Glutamatergic neuron (in vitro differentiated cells): Measurements from ENCODE around the gene ZNF488. TPM values are rescaled to one million over a fixed set of nuclear protein-coding genes. Genes with fewer than 3 reads are reported as not detected.

Experiments used
- DNase-seq: peaks from one replicate; pipeline ENCODE4 v3.0.0; 2022
- H3K27ac Mint-ChIP-seq: one replicate; pipeline ENCODE4 v1.8.0; 2020; ENCODE audit warnings: mild to moderate bottlenecking, mixed read lengths, inconsistent platforms; ENCODE audit not compliant: unreplicated experiment
- H3K27me3 Mint-ChIP-seq: one replicate; pipeline ENCODE4 v1.8.0; 2020; ENCODE audit warnings: mild to moderate bottlenecking, moderate library complexity, mixed read lengths, inconsistent platforms; ENCODE audit not compliant: unreplicated experiment
- H3K36me3 Mint-ChIP-seq: one replicate; pipeline ENCODE4 v1.8.0; 2020; ENCODE audit warnings: mild to moderate bottlenecking, mixed read lengths, inconsistent platforms; ENCODE audit not compliant: unreplicated experiment
- H3K4me1 Mint-ChIP-seq: one replicate; pipeline ENCODE4 v1.8.0; 2020; ENCODE audit warnings: mild to moderate bottlenecking, low read depth, mixed read lengths, inconsistent platforms; ENCODE audit not compliant: unreplicated experiment
- H3K4me3 Mint-ChIP-seq: one replicate; pipeline ENCODE4 v1.8.0; 2020; ENCODE audit warnings: mild to moderate bottlenecking, mixed read lengths, inconsistent platforms; ENCODE audit not compliant: unreplicated experiment
- H3K9me3 Mint-ChIP-seq: one replicate; pipeline ENCODE4 v1.8.0; 2020; ENCODE audit warnings: mild to moderate bottlenecking, moderate library complexity, mixed read lengths, inconsistent platforms; ENCODE audit not compliant: unreplicated experiment
- long read RNA-seq: library from polyadenylated mRNA; unstranded; transcript quantifications from one replicate; pipeline ENCODE4 v2.0.0, GENCODE V29; 2020; ENCODE audit not compliant: unreplicated experiment
- total RNA-seq: library from RNA; stranded (reverse); fragmentation: NEBNext Ultra II Directional; extraction: Animal tissue kit (Norgen Biotek cat#: 25700); gene quantifications from one replicate; pipeline ENCODE4 v1.2.1, GENCODE V29; 2021; ENCODE audit not compliant: unreplicated experiment
- TF ChIP-seq, protein P1 (sequence below): fragments of 200-600 bp; sonication (generic); IDR thresholded peaks from one replicate; pipeline ENCODE4 v1.5.0; 2021; ENCODE audit not compliant: partially characterized antibody, unreplicated experiment

ZNF488 gene, protein sequence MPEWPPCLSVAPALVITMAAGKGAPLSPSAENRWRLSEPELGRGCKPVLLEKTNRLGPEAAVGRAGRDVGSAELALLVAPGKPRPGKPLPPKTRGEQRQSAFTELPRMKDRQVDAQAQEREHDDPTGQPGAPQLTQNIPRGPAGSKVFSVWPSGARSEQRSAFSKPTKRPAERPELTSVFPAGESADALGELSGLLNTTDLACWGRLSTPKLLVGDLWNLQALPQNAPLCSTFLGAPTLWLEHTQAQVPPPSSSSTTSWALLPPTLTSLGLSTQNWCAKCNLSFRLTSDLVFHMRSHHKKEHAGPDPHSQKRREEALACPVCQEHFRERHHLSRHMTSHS
- total RNA-seq, result 3.3 TPM
- long read RNA-seq, partial matches to known transcripts, result 0 of 1 reads
- long read RNA-seq, other reads (novel, unspliced or antisense), result 0 of 1 reads

DNA sequence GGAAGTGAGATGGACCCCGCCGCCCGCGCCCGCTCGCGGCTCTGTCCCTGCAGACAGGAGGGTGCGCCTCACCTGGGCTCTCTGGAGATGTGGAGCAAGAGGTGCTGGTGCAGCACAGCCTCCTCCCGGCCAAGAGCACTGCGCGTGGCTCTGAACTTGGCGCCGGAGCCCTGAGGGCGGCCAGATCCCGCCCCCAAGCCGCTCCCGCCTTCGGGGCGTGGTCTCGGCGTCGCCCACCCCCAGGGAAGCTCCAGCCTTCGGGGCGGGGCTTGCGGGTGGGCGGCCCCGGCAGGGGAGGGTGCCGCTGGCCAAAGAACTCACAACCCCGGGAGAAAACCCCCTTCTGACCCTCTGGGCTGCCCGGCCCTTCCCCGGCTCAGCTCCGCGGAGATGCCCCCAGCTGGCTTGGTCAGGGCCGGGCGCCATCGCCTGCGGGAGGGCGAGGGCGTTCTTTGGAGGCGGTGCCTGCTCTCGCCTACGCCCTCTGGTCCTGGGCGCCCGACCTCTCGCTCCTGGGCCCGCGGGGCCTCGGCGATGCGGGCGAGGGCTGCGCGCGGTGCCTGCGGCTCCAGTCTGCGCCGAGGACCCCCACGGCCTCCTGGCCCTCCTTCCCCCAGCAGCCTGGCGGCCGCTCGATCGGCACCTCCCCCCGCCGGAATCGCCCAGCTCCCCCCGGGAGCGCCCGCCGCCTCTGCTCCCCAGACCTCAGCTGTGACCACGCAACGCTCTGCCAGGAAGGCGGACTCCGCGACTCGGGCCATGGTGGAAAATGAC, at the start of gene ZNF488:
Gene ZNF488, minus strand, starts transcription at position 146 of the 774 bp plus-strand sequence. CDS start 15,464 bp downstream, outside the sequence.
- Mint-ChIP-seq H3K27me3 (peaks cover 11% of the 10 kb centered on the region), H3K4me1 (peaks cover 14% of the 10 kb centered on the region), H3K27ac (peak within 1 kb of the TSS; percentile 90), H3K4me3 (peak within 1 kb of the TSS; percentile 93), H3K36me3 (peaks cover 12% of the 10 kb centered on the region), H3K9me3 (peaks cover 8% of the 10 kb centered on the region)
- peak; percentile 88 for DNase-seq
- TF ChIP-seq, protein P1, sequence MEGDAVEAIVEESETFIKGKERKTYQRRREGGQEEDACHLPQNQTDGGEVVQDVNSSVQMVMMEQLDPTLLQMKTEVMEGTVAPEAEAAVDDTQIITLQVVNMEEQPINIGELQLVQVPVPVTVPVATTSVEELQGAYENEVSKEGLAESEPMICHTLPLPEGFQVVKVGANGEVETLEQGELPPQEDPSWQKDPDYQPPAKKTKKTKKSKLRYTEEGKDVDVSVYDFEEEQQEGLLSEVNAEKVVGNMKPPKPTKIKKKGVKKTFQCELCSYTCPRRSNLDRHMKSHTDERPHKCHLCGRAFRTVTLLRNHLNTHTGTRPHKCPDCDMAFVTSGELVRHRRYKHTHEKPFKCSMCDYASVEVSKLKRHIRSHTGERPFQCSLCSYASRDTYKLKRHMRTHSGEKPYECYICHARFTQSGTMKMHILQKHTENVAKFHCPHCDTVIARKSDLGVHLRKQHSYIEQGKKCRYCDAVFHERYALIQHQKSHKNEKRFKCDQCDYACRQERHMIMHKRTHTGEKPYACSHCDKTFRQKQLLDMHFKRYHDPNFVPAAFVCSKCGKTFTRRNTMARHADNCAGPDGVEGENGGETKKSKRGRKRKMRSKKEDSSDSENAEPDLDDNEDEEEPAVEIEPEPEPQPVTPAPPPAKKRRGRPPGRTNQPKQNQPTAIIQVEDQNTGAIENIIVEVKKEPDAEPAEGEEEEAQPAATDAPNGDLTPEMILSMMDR, result no peak

DNA sequence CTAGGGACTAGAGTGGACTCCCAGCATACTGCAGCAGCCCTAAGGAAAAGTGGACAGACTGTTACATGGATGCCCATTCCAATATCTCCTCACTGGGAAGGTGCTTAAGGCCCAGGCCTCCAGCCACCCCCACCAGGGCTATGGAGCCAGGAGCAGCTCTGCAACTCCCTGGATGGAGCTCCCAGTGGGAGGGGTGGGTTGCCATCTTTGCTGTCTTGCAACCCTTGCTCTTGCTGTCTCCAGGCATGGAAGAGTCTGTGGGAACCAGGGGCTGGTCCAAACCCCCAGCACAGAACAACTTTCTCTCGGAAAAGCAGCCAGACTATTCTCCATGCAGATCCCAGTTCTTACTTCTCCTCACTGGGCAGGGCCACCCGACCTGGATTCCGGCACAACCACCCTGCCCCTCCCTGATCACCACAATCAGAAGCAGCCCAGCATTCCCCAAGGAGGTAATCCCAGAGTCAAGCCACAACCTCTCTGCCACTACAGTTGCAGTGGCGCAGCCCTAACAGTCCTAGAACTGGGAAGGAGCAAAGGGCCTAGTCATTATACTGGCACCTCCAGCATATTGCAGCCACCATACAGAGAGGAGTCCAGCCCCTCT, 41.8 kb upstream of the ZNF488 start:
- no peak overlapping the region for H3K4me3 Mint-ChIP-seq
- H3K9me3 Mint-ChIP-seq, result peaks cover 4% of the 10 kb centered on the region
- H3K4me1 Mint-ChIP-seq, result no peaks in the 10 kb centered on the region
- no peak for DNase-seq
- no peaks in the 10 kb centered on the region for H3K27me3 Mint-ChIP-seq
- no peaks in the 10 kb centered on the region for H3K36me3 Mint-ChIP-seq
- TF ChIP-seq, protein P1, result no peak
- no peak overlapping the region for H3K27ac Mint-ChIP-seq

DNA sequence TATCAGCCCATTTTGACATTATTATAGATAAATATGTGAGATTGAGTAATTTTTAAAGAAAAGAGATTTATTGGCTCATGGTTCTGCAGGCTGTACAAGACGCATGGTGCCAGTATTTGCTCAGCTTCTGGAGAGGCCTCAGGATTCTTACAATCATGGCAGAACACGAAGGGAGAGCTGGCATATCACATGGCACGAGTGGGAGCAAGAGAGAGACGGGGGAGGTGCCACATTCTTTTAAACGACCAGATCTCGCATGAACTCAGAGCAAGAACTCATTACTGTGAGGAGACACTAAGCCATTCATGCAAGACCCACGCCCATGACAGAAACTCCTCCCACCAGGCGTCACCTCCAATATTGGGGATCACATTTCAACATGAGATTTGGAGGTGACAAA, 40.1 kb upstream of the ZNF488 start:
- Mint-ChIP-seq H3K36me3 (no peaks in the 10 kb centered on the region), H3K9me3 (peaks cover 2% of the 10 kb centered on the region), H3K27me3 (no peaks in the 10 kb centered on the region), H3K4me3 (no peak overlapping the region), H3K4me1 (no peaks in the 10 kb centered on the region), H3K27ac (no peak overlapping the region)
- no peak for DNase-seq
- TF ChIP-seq, protein P1, result no peak

DNA sequence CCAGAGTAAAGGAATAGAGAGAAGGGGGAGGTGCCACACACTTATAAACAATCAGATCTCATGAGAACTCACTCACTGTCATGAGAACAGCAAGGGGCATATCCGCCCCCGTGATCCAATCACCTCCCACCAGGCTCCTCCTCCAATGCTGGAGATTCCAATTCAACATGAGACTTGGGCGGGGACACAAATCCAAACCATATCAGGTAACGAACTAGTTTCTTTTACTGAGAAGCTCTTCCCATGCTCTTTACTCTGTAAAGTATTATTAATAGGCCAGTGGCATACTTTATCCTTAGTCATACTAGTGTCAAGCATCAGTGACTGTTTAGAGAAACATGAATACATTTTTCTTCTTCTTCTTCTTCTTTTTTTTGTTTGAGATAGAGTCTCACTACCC, 39.4 kb upstream of the ZNF488 start:
- H3K27me3 Mint-ChIP-seq, result no peaks in the 10 kb centered on the region
- no peak overlapping the region for H3K4me3 Mint-ChIP-seq
- TF ChIP-seq, protein P1, result no peak
- H3K4me1 Mint-ChIP-seq, result no peaks in the 10 kb centered on the region
- H3K9me3 Mint-ChIP-seq, result peaks cover 2% of the 10 kb centered on the region
- H3K27ac Mint-ChIP-seq, result no peak overlapping the region
- no peaks in the 10 kb centered on the region for H3K36me3 Mint-ChIP-seq
- no peak for DNase-seq
